ENCODE measurements around the gene HRH2. TPM values are rescaled to one million over a fixed set of nuclear protein-coding genes. Genes with fewer than 3 reads are reported as not detected.

Gene HRH2
- total and polyA plus RNA-seq, 9 of the 15 experiments (the other 6 are each of a cell fraction or from before 2014, with no cell fraction given) = 0.04 TPM; not detected in 8

GRCh38 chr5:175682664-175683063 lies 24.8 kb downstream of the HRH2 start (continued):
- TF ChIP-seq THAP12 (CRISPR knock-in tag; IDR thresholded peaks at IDR 0.05) = no peak
- TF ChIP-seq BRD4 (IDR thresholded peaks at IDR 0.05) = no peak
- TF ChIP-seq HNRNPUL1 (IDR thresholded peaks at IDR 0.05; ENCODE audit: low read length) = no peak
- TF ChIP-seq HEY1 (CRISPR knock-in tag; IDR thresholded peaks at IDR 0.05; ENCODE audit: borderline replicate concordance) = no peak
- no peak for TF ChIP-seq AFF1 (IDR thresholded peaks at IDR 0.05; ENCODE audit: low read depth in 1 of 2, partially characterized antibody in 2 of 2)
- TF ChIP-seq TAF9B (IDR thresholded peaks at IDR 0.05; ENCODE audit: partially characterized antibody) = no peak
